Spleen (tissue), 7 donors: ENCODE measurements around the gene SFT2D1.

ENCODE experiments used
- POLR2A ChIP-seq, 3 donors: fragments of 450-650 bp; IDR thresholded peaks; one replicate each; pipeline ENCODE4 v1.5.1; 2017; ENCODE audit warnings: antibody characterized with exemption in 3 of 3, mild to moderate bottlenecking in 1 of 3
- POLR2AphosphoS5 ChIP-seq, 3 donors: sonication (generic); formaldehyde crosslinking; IDR thresholded peaks; one replicate each; pipeline ENCODE4 v1.5.1; 2017; ENCODE audit warnings: antibody characterized with exemption in 3 of 3
- TF ChIP-seq, protein P1 (sequence below), 11 experiments: fragments of 200-600 bp in 7 of 11; fragments of 450-650 bp in 4 of 11; sonication (generic) in 4 of 11; IDR thresholded peaks in 8 of 11; conservative IDR thresholded peaks in 3 of 11; 1 replicate in 7 of 11; 2 replicates in 4 of 11; pipeline versions ENCODE4 v1.4.0 to v1.8.0; 2016 to 2021; ENCODE audit warnings: antibody characterized with exemption in 11 of 11, inconsistent platforms in 4 of 11, mild to moderate bottlenecking in 1 of 11
- donor health status: DM: no; HTN: no; CAD: no; lungs with moderate emphysema.
- donor health status: DM: no; HTN: no; CAD: no.
- donor health status: DM: no; HTN: no; CAD: no.

DNA sequence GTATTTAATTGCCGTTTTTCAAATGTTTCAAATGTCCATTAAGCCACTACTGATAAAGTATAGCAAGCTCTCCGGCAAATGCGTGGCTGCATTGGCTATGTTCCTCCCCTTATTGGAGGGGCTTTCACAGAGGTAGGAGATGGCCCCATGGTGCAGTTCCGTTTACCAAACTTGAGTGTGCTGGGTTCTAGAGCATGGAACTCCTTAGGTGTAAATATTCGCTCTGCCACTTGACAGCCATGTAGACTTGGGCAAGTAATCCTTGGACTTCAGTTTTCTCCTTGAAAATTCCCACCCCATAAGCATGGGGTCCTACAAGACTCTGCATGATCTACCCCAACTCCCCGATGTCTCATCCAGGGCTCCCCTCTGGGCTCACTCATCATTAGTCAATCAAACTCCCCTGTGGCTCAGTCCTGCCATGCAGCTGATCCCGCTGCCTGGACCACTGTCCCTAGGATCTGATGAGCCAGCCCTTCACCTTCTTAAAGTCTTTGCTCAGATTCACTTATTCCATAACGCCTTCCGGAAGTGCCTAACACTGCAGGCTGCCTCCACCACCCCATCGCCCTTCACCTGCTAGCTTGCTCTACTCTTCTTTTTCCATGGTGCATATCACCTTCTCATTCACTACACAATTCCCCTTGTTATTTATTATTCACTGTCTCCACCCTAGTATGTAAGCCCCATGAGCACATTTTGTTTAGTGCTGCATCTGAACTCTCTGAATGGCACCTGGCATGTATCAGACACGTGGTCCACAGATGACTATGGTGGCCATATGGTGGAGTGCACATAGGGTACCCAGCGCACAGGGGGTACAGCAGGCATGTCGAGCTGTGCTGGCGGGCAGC, 52.9 kb downstream of the SFT2D1 start:
- TF ChIP-seq, protein P1, sequence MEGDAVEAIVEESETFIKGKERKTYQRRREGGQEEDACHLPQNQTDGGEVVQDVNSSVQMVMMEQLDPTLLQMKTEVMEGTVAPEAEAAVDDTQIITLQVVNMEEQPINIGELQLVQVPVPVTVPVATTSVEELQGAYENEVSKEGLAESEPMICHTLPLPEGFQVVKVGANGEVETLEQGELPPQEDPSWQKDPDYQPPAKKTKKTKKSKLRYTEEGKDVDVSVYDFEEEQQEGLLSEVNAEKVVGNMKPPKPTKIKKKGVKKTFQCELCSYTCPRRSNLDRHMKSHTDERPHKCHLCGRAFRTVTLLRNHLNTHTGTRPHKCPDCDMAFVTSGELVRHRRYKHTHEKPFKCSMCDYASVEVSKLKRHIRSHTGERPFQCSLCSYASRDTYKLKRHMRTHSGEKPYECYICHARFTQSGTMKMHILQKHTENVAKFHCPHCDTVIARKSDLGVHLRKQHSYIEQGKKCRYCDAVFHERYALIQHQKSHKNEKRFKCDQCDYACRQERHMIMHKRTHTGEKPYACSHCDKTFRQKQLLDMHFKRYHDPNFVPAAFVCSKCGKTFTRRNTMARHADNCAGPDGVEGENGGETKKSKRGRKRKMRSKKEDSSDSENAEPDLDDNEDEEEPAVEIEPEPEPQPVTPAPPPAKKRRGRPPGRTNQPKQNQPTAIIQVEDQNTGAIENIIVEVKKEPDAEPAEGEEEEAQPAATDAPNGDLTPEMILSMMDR (IDR thresholded peaks at IDR 0.05 in 8 of 11, conservative IDR thresholded peaks at IDR 0.05 in 3 of 11): no peak
- TF ChIP-seq POLR2AphosphoS5 (IDR thresholded peaks at IDR 0.05) (no peak), POLR2A (IDR thresholded peaks at IDR 0.05) (no peak)
